GM21526 (cell line): ENCODE results near the gene KPNA5.

Experiments used
- ATAC-seq: cut with Tn5 transposase; IDR thresholded peaks from one replicate; pipeline ENCODE4 v1.9.1; 2021; ENCODE audit warnings: moderate library complexity; ENCODE audit not compliant: unreplicated experiment, low FRiP score

The KPNA5 gene

DNA sequence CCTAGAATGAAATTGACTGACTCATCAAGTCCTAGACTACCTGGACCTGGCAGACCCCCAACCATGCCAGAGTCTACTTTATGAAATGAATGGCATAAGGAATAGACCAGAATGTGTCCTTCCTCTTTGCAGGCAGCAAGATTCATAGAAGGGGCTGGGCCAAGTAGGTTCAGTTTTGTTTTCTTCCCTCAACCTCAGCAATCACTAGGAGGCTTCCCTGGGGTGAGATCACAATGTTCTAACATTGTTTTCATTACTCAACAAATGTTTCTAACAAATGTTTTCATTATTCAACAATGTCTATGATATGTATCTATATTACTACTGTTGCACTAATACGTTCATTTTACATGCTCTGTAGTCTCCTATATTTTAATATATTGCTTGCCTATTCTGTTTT is 92.9 kb downstream of the KPNA5 start:
- no peak for ATAC-seq

DNA sequence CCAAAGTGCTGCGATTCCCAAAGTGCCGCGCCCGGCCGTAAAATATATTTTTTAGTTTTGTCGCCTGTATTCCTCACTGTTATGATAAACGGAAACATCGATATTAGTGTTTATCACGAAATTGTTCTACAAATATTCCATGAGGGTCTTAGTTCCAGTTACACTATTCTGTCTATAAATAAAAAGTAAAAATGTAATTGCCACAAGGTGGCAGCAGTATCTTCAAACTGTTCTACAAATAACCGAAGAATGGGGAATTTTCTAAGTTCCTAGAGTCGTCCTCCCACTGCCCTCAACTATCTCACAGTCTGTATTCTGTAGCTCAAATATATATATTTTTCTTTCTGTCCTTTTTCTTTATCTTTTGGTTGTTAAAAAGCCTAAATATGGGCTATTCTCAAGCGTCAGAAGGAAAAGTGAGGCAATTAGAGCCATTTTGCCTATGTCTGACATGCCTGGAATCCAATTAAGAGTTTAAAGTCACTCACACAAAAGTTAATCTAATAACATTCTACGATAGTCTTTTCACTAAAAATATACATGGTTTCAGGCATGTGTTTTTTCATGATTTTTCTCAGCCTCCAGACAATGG is 98.7 kb downstream of the KPNA5 start:
- ATAC-seq: no peak

DNA sequence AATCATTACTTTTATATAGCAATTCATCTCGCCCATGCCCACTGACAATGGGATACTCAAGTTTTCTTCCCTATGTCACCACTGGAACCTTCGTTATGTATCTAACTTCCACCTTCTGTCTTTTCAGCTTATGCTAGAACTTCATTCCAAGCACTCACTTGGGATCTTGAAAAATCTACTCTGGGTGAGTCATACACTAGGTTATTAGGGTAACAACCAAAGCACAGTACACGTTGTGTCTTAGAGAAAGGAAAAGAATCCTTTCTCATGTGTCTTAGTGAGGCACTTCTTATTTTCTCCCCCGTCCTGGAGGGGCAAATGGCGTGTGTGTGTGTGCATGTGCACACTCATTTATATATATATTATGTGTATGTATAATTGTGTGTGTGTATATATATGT is 102.8 kb downstream of the KPNA5 start:
- ATAC-seq: no peak
